NB4 (cell line): ENCODE measurements around the gene RIPOR3.

Source experiments
- DNase-seq: peaks from one replicate; pipeline ENCODE4 v3.0.0; 2010; ENCODE audit warnings: low read depth
- H3K4me3 ChIP-seq: one replicate; pipeline ENCODE4 v1.5.1; 2011; ENCODE audit warnings: mild to moderate bottlenecking, low read depth, low read length, moderate library complexity
- MYC ChIP-seq: IDR thresholded peaks from 2 replicates; pipeline ENCODE4 v1.6.1; 2011; ENCODE audit warnings: low read depth, low read length
- POLR2A ChIP-seq: IDR thresholded peaks from 2 replicates; pipeline ENCODE4 v1.6.1; 2011; ENCODE audit warnings: mild to moderate bottlenecking; ENCODE audit not compliant: insufficient read length; ENCODE audit errors: extremely low read depth
- TF ChIP-seq, protein P1 (sequence below): IDR thresholded peaks from one replicate; pipeline ENCODE4 v1.5.1; 2012; ENCODE audit warnings: low read depth, low read length
- TF ChIP-seq, protein P2 (sequence below): IDR thresholded peaks from 2 replicates; pipeline ENCODE4 v1.6.1; 2011; ENCODE audit warnings: low read depth, low read length

Gene RIPOR3

GRCh38 chr20:50554694-50555579, 136.4 kb downstream of the RIPOR3 start:
- no peak for DNase-seq
- TF ChIP-seq, protein P1, sequence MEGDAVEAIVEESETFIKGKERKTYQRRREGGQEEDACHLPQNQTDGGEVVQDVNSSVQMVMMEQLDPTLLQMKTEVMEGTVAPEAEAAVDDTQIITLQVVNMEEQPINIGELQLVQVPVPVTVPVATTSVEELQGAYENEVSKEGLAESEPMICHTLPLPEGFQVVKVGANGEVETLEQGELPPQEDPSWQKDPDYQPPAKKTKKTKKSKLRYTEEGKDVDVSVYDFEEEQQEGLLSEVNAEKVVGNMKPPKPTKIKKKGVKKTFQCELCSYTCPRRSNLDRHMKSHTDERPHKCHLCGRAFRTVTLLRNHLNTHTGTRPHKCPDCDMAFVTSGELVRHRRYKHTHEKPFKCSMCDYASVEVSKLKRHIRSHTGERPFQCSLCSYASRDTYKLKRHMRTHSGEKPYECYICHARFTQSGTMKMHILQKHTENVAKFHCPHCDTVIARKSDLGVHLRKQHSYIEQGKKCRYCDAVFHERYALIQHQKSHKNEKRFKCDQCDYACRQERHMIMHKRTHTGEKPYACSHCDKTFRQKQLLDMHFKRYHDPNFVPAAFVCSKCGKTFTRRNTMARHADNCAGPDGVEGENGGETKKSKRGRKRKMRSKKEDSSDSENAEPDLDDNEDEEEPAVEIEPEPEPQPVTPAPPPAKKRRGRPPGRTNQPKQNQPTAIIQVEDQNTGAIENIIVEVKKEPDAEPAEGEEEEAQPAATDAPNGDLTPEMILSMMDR, result no peak
- TF ChIP-seq, protein P2, sequence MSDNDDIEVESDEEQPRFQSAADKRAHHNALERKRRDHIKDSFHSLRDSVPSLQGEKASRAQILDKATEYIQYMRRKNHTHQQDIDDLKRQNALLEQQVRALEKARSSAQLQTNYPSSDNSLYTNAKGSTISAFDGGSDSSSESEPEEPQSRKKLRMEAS, result no peak
- TF ChIP-seq POLR2A (no peak), MYC (no peak)
- no peak overlapping the region for H3K4me3 ChIP-seq

DNA sequence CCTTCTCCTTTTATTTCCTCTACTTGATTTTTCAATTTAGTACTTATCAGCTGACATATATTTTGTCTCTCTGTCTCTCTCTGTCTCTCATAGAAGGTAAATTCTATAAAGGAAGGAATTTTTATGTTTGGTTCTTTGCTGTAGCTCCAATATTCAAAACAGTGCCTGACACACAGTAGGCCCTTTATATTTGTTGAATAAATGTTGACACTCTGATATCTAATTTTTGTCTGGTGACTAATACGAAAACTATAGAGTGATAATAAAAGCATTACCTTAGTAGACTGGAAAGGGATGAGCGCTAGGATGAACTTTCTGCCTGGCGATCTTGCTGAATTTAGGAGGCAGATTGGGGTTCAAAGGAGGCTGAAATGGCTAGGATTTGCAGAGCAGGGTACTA, 138.4 kb downstream of the RIPOR3 start:
- DNase-seq, result no peak
- no peak overlapping the region for H3K4me3 ChIP-seq
- TF ChIP-seq, protein P1, result no peak
- TF ChIP-seq MYC (no peak), POLR2A (no peak)
- TF ChIP-seq, protein P2, result no peak

GRCh38 chr20:50551288-50551687, 140.1 kb downstream of the RIPOR3 start:
- DNase-seq, result no peak
- TF ChIP-seq MYC (no peak), POLR2A (no peak)
- TF ChIP-seq, protein P2, result no peak
- TF ChIP-seq, protein P1, result no peak
- H3K4me3 ChIP-seq, result no peak overlapping the region

- TF ChIP-seq, protein P2, result no peak
- TF ChIP-seq, protein P1, result no peak
- TF ChIP-seq MYC, result no peak
- TF ChIP-seq POLR2A, result no peak
- DNase-seq, result no peak
- no peak overlapping the region for H3K4me3 ChIP-seq
These were observed 140.8 kb downstream of the RIPOR3 start for GRCh38 chr20:50550531-50550930.

DNA sequence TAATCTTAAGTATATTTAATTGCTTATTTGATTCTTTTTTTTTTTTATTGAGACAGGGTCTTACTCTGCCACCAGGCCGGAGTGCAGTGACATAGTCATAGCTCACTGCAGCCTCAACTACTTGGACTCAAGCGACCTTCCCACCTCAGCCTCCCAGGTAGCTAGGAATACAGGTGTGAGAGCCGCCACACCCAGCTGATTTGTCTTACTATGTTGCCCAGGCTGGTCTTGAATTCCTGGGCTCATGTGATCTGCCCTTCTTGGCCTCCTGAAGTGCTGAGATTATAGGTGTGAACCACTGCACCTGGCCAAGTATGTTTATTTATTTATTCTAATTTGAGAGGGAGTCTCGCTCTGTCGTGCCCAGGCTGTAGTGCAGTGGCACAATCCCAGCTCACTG, 142.9 kb downstream of the RIPOR3 start:
- no peak overlapping the region for H3K4me3 ChIP-seq
- no peak for TF ChIP-seq MYC
- TF ChIP-seq POLR2A, result no peak
- TF ChIP-seq, protein P1, result no peak
- TF ChIP-seq, protein P2, result no peak
- no peak for DNase-seq
